Mesodermal cell (in vitro differentiated cells): ENCODE data around the gene TPK1.

ENCODE experiments used
- H3K27ac ChIP-seq: 2 replicates; pipeline ENCODE4 v1.7.0; 2013; ENCODE audit warnings: mild to moderate bottlenecking, low read depth, low read length, moderate library complexity; ENCODE audit not compliant: severe bottlenecking
- H3K36me3 ChIP-seq: 2 replicates; pipeline ENCODE4 v1.7.1; 2013; ENCODE audit warnings: mild to moderate bottlenecking, low read length, moderate library complexity; ENCODE audit not compliant: control insufficient read depth, insufficient read depth
- H3K4me1 ChIP-seq: one replicate; pipeline ENCODE4 v1.7.1; 2013; ENCODE audit warnings: mild to moderate bottlenecking, low read length; ENCODE audit not compliant: insufficient read depth, control insufficient read depth, poor library complexity, severe bottlenecking
- H3K4me3 ChIP-seq: 2 replicates; pipeline ENCODE4 v1.7.0; 2013; ENCODE audit warnings: low read length, control low read depth, mild to moderate bottlenecking; ENCODE audit not compliant: insufficient read depth, poor library complexity, severe bottlenecking; ENCODE audit errors: extremely low read depth
- H3K9me3 ChIP-seq: 2 replicates; pipeline ENCODE4 v1.7.1; 2013; ENCODE audit warnings: mild to moderate bottlenecking, low read length, moderate library complexity; ENCODE audit not compliant: control insufficient read depth
- WGBS, 2 experiments: methylation state at CpG; one replicate each; pipeline ENCODE4 v1.1.5; 2013; ENCODE audit warnings: missing lambda C conversion rate in 2 of 2; ENCODE audit not compliant: insufficient coverage in 2 of 2; 5-methylcytosine and 5-hydroxymethylcytosine counted together

TPK1 gene

DNA sequence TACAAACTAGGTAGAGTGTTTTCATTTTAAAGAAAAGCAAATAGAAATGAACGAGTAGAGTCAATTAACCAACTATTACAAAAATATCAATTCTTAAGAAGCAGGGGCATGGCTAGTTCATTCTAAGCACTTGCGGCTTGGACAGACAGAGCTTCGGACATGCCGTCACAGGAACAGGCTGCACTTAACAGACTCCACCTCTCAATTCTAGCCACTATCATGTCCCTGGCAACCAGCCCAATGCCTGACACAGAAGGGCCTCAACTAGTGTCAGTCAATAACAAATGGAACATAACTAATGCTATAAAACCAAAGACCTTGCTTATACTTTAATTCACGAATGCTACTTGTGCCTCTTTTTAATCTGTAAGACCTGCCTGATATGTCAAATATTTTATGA lies 74.4 kb downstream of the TPK1 start:
- H3K36me3 ChIP-seq, result no peaks in the 10 kb centered on the region
- no peaks in the 10 kb centered on the region for H3K9me3 ChIP-seq
- 93 to 97% methylated on average over 3 of the region's 5 CpGs for WGBS, 2 experiments
- H3K4me3 ChIP-seq, result no peak overlapping the region
- H3K4me1 ChIP-seq, result no peaks in the 10 kb centered on the region
- no peak overlapping the region for H3K27ac ChIP-seq

DNA sequence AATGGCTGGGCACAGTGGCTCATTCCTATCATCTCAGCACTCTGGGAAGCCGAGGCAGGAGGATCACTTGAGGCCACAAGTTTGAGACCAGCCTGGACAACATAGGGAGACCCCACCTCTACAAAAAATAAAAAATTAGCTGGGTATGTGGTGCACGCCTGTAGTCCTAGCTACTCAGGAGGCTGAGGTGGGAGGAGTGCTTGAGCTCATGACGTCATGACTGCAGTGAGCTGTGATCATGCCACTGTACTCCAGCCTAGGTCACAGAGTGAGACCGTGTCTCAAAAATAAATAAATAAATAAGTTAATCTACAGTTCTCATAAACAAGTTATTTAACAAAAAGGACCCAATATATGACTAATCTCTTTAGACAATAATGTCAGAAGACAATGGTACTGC lies 76.2 kb downstream of the TPK1 start:
- no peak overlapping the region for H3K4me3 ChIP-seq
- WGBS, 2 experiments, result 90 to 100% methylated on average over 2 of the region's 4 CpGs
- H3K4me1 ChIP-seq, result no peaks in the 10 kb centered on the region
- no peaks in the 10 kb centered on the region for H3K36me3 ChIP-seq
- no peaks in the 10 kb centered on the region for H3K9me3 ChIP-seq
- no peak overlapping the region for H3K27ac ChIP-seq

DNA sequence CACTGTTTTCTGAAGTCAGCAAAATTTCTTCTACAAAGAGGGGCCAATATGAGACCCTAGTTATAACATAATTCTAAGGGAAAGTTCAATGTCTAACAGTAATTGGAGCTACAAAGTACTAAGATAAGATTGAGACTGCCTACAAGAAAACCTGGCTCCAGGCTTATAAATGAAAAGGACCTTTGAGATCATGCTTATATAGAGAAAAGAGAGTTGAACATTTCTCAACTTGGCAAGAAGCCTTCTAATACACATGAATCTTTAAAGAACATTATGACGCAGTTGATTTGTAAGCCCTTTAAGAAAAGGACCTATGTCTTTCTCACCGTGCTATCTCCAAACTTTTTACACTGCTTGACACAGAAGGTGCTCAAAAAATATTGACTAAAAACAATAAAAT lies 87.9 kb downstream of the TPK1 start:
- Histone ChIP-seq H3K36me3 (no peaks in the 10 kb centered on the region), H3K4me3 (no peak overlapping the region), H3K4me1 (no peaks in the 10 kb centered on the region), H3K9me3 (no peaks in the 10 kb centered on the region), H3K27ac (no peak overlapping the region)
- 83 to 100% methylated on average over 1 of the region's 2 CpGs for WGBS, 2 experiments

DNA sequence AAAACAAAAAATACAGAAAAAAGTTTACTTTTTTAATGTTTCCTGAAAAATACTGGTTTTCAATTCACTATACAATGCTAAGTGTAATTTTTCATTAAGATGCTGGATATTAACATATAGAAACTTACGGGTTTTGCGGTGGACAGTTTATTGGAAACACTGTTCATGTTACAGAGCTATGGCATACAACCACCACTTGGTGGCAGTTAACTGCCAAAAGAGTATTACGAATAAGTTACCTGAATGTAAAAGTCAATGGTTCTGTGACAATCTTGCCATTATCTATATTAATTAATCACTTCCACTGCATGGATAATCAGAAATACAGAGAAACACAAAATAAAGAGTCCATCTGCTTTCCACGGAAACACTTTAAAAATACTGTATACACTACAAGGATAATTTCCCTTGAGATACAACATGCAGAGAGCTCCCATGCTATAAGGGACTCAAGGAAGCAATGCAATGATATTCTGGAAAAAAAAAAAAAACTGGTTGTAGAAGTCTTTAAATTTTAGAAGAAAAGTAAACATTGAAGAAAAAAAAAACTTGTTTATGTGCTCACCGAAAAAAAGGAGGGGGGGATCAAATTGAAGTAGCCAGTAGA lies 97.0 kb downstream of the TPK1 start:
- WGBS, 2 experiments, result 100% methylated on average over 1 of the region's 5 CpGs; no CpG with 5 or more reads in 1 of the 2 experiments
- Histone ChIP-seq H3K4me1 (no peaks in the 10 kb centered on the region), H3K36me3 (no peaks in the 10 kb centered on the region)

DNA sequence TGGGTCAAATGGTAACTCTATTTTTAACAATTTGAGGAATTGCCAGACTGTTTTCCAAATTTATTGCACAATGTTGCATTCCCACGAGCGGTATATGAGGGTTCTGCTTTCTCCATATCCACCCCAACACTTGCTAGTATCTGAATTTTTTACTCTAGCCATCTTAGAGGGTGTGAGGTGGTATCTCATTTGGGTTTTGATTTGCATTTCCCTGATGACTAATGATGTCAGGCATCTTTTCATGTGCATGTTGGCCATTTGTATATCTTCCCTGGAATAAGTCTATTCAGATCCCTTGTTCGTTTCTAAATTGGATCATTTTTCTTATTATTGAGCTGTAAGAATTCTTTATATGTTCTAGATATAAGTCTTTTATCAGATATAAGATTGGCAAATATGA lies 97.7 kb downstream of the TPK1 start:
- H3K36me3 ChIP-seq, result no peaks in the 10 kb centered on the region
- WGBS, 2 experiments, result no CpG with 5 or more reads among the region's 3 CpGs
- no peak overlapping the region for H3K4me3 ChIP-seq
- H3K9me3 ChIP-seq, result no peaks in the 10 kb centered on the region
- H3K4me1 ChIP-seq, result no peaks in the 10 kb centered on the region
- H3K27ac ChIP-seq, result no peak overlapping the region

More for the DNA sequence above, 97.0 kb downstream of the TPK1 start:
- Histone ChIP-seq H3K4me3 (no peak overlapping the region), H3K9me3 (no peaks in the 10 kb centered on the region), H3K27ac (no peak overlapping the region)

DNA sequence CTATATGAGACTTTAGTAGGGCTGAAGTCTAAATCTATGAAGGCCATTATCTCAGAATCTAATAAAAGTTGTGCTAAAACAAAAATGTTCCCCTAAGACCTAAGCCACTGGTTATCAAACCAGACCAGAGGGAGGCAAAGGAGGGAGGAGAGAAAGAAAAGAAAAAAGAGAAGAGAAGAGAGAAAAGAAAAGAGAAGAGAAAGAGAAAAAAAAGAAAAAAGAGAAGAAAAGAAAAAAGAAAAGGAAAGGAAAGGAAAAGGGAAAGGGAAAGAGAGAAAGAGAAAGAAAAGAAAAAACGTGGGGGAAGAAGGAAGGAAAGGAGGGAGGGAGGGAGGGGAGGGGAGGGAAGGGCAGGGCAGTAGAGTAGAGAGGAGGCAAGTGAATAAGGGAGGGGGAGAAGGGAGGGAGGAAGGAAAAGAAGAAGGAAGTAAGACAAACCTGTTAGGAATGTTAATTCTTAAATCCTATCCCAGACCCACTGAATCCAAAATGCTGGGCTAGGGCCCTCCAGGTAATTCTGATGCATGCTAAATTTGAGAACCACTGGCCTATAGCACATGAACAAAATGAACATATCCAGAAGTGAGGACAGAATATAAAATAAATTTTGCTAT lies 98.9 kb downstream of the TPK1 start:
- no peaks in the 10 kb centered on the region for H3K4me1 ChIP-seq
- 40% methylated on average over 1 of the region's 1 CpG; no CpG with 5 or more reads in 1 of the 2 experiments for WGBS, 2 experiments
- no peak overlapping the region for H3K4me3 ChIP-seq
- H3K36me3 ChIP-seq, result no peaks in the 10 kb centered on the region
- no peak overlapping the region for H3K27ac ChIP-seq
- no peaks in the 10 kb centered on the region for H3K9me3 ChIP-seq

DNA sequence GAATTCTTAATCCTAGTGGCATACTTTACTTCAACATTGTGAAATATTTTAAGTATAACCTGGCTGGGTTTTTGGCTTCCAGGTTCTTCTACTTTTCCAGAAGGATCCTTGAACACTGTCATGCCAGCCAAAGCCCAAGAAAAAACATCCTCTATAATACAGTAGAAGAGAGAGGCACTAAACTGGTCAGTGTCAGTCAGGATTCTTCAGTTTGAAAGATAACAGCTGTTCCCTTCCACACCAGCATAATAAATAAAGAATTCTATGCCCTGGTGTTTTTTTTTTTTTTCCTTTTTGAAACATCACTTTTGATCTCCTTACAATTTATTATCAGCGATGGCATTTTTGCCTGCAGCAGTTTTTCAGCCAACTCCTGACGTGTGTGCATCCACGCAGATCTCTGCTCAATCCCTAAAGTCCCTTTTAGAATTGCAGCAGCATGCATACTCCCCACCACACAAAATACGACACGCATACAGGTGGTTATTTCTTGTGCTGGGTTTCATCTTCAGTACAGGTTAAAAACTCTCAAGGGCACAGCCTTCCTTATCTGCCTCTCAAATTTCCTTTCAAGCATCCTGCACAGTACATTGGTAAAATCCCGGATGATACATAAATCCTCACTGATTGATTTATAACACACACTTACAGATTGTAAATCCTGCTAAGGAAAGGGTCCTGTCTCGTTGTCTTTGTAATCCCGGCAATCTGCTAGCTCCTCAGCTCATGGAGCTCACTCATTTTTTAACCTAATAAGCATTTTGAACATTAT lies 100.2 kb downstream of the TPK1 start:
- Histone ChIP-seq H3K4me3 (no peak overlapping the region), H3K9me3 (no peaks in the 10 kb centered on the region), H3K4me1 (no peaks in the 10 kb centered on the region), H3K27ac (no peak overlapping the region), H3K36me3 (no peaks in the 10 kb centered on the region)
- 89 to 94% methylated on average over 3 to 6 of the region's 8 CpGs for WGBS, 2 experiments

DNA sequence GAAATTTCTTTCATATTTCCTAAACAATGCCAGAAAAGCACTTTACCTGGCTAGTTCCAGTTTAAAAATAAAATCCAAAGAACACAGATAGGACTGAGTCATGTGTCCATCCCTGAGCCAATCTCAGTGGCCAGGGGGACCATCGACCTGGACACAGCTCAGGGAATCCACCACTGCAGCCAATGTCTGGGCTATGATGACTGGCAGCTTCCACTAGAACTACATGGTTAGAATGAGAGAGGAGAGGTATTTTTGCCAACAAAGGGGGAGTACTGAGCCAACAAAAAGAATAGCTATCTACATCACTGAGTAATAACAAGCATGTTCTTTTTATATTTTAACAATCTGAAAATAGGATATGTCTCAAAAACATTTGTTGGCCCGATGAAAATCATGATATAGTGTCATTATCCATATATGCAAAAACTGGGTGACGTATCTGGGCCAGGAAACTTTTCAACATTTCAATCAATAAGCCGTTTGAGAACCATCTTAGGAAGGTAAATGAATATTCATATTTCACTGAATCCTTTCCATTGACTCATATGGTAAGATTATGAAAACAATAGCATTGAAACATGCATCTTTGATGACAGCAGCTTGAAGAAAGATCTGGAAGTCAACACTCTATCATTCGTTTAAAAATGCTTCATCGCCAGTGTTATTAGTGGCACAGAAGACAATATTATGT lies 104.0 kb downstream of the TPK1 start:
- Histone ChIP-seq H3K27ac (no peak overlapping the region), H3K4me3 (no peak overlapping the region), H3K36me3 (no peaks in the 10 kb centered on the region), H3K9me3 (no peaks in the 10 kb centered on the region), H3K4me1 (no peaks in the 10 kb centered on the region)
- 80% methylated on average over 2 of the region's 6 CpGs; no CpG with 5 or more reads in 1 of the 2 experiments for WGBS, 2 experiments

DNA sequence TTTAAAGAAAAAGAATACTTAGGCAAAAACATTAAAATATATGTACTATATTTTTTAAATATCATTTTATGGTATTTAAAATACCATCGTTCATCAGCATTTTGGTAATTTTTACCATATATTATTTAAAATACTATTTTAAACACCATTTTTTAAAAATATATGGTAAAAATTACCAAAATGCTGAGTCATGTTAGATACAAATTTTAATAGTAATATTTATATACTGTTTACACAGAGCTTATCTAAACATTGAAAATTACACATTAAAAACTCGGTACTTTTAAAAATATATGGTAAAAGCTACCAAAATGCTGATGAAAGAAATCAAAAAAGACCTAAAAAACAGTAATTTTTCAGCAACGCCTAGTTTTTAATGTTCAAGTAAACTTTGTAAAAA lies 105.6 kb downstream of the TPK1 start:
- Histone ChIP-seq H3K36me3 (no peaks in the 10 kb centered on the region), H3K9me3 (no peaks in the 10 kb centered on the region), H3K4me1 (no peaks in the 10 kb centered on the region), H3K27ac (no peak overlapping the region), H3K4me3 (no peak overlapping the region)
- no CpG with 5 or more reads among the region's 3 CpGs for WGBS, 2 experiments

DNA sequence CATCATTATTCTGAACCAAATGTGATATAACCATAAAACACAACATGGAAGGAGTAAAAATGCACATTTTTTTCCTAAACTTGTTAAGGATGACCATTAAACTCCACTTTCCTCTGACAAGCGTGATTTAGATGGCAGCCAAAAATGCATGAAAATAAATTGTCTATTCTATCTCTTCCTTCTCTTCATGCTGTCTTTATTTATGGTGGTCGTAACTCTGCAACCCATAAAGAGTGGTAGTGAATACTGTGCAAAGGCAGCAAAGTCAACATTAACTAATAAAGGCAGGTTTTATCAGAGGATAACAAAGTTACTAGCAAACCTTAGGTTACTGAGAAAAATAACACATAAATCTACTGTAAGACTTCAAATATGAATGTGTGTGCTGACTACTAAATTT lies 106.6 kb downstream of the TPK1 start:
- Histone ChIP-seq H3K27ac (no peak overlapping the region), H3K4me1 (no peaks in the 10 kb centered on the region), H3K4me3 (no peak overlapping the region), H3K9me3 (no peaks in the 10 kb centered on the region), H3K36me3 (no peaks in the 10 kb centered on the region)
- no CpG with 5 or more reads among the region's 2 CpGs for WGBS, 2 experiments
